Right atrium auricular region (tissue), 2 donors: ENCODE results near the gene LY9. TPM values are rescaled to one million over a fixed set of nuclear protein-coding genes. Genes with fewer than 3 reads are reported as not detected.

Experiments used
- DNase-seq: peaks from one replicate; pipeline ENCODE4 v3.0.0-alpha.2; 2019; ENCODE audit warnings: low spot score
- H3K27ac ChIP-seq, 2 donors: fragments of 200-600 bp; sonication (generic); 1 replicate in 1 of 2; 2 replicates in 1 of 2; pipeline ENCODE4 v1.5.1; 2016 to 2019
- H3K27me3 ChIP-seq, 2 donors: fragments of 200-600 bp; sonication (generic); one replicate each; pipeline versions ENCODE4 v1.5.1 to v1.6.0; 2017 to 2019
- H3K36me3 ChIP-seq: fragments of 200-600 bp; sonication (generic); one replicate; pipeline ENCODE4 v1.5.1; 2016
- H3K4me1 ChIP-seq, 2 donors: fragments of 200-600 bp; sonication (generic); one replicate each; pipeline versions ENCODE4 v1.5.1 to v1.6.0; 2017 to 2019
- H3K4me3 ChIP-seq, 2 donors: fragments of 200-600 bp; sonication (generic); 1 replicate in 1 of 2; 2 replicates in 1 of 2; pipeline ENCODE4 v1.5.1; 2017 to 2019; ENCODE audit warnings: mild to moderate bottlenecking in 1 of 2, moderate library complexity in 1 of 2
- H3K9me3 ChIP-seq, 2 donors: fragments of 200-600 bp; sonication (generic); one replicate each; pipeline ENCODE4 v1.5.1; 2019
- total RNA-seq, 2 donors: library from RNA; depleted of rRNA; stranded (reverse); fragments of >200 nt; gene quantifications; one replicate each; pipeline ENCODE4 v1.1.0, GENCODE V29; 2016
- TF ChIP-seq, protein P1 (sequence below), 2 donors: fragments of 200-600 bp; sonication (generic); IDR thresholded peaks; one replicate each; pipeline ENCODE4 v1.5.1; 2019; ENCODE audit warnings: antibody characterized with exemption in 2 of 2

Gene LY9
- total RNA-seq, 2 donors from 2014 or later: 0.19 to 0.20 TPM

DNA sequence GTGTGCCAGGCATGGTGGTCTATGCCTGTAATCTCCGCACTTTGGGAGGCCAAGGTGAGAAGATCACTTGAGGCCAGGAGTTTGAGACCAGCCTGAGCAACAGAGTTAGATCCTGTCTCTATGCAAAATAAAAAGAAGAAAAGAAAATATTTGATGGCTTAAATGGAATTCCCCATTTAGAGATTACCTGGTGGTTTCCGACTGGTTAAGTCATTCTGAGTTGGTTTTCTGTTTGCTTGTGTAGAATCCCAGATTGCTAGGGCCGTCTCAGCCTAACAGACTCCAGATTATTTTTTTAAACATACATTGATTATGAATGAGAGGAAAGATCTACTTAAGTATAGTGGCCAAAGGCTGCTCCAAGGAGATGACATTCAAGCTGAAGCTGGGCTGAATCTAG lies 22.9 kb upstream of the LY9 start:
- DNase-seq: no peak
- Histone ChIP-seq H3K4me3 (no peak overlapping the region), H3K9me3 (no peaks in the 10 kb centered on the region), H3K27ac (no peak overlapping the region), H3K36me3 (no peaks in the 10 kb centered on the region), H3K4me1 (no peaks in the 10 kb centered on the region), H3K27me3 (no peaks in the 10 kb centered on the region)
- TF ChIP-seq, protein P1, sequence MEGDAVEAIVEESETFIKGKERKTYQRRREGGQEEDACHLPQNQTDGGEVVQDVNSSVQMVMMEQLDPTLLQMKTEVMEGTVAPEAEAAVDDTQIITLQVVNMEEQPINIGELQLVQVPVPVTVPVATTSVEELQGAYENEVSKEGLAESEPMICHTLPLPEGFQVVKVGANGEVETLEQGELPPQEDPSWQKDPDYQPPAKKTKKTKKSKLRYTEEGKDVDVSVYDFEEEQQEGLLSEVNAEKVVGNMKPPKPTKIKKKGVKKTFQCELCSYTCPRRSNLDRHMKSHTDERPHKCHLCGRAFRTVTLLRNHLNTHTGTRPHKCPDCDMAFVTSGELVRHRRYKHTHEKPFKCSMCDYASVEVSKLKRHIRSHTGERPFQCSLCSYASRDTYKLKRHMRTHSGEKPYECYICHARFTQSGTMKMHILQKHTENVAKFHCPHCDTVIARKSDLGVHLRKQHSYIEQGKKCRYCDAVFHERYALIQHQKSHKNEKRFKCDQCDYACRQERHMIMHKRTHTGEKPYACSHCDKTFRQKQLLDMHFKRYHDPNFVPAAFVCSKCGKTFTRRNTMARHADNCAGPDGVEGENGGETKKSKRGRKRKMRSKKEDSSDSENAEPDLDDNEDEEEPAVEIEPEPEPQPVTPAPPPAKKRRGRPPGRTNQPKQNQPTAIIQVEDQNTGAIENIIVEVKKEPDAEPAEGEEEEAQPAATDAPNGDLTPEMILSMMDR (IDR thresholded peaks at IDR 0.05): no peak

DNA sequence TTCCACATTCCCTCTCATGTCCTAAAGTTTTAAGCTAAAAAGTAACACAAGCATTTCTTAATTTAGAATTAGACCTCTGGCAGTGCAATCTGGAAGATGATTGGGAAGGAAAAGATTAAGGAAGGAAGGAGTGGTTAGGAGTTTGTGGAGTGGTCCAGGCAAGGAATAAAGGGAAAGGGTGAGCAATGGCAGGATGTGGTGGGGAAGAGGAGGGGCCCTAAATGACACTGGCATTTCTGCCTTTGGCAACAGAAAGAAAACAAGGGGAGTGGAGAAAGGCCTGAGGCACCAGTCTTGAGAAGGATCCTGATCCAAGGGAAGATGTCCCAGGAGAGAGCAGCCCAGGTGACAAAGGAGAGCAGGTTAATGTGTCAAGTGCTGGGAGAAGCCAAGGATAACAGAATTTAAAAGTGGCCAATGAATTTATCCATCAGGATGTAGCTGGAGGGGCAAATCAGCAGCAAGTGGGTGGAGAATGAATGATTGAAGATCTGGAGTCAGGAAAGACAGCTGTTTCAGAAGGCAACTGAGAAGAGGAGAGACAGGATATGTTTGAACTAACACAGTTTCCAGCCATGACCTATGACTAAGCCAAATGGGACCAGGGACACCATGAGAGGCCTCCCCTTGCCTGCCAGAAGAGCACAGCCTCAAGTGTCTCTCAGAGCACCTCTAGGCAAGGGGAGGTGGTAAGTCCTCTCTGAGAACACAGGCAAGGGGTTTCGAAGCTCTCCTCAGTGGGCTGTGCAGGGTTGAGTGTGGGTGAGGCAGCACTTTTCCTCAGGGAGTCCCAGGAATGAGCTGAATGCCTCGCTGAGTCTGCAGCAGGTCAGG lies 20.9 kb upstream of the LY9 start:
- no peaks in the 10 kb centered on the region for H3K27me3 ChIP-seq
- H3K36me3 ChIP-seq: no peaks in the 10 kb centered on the region
- no peak overlapping the region for H3K27ac ChIP-seq
- H3K4me3 ChIP-seq: no peak overlapping the region
- H3K4me1 ChIP-seq: no peaks in the 10 kb centered on the region
- TF ChIP-seq, protein P1 (IDR thresholded peaks at IDR 0.05): no peak
- H3K9me3 ChIP-seq: no peaks in the 10 kb centered on the region
- DNase-seq: no peak

DNA sequence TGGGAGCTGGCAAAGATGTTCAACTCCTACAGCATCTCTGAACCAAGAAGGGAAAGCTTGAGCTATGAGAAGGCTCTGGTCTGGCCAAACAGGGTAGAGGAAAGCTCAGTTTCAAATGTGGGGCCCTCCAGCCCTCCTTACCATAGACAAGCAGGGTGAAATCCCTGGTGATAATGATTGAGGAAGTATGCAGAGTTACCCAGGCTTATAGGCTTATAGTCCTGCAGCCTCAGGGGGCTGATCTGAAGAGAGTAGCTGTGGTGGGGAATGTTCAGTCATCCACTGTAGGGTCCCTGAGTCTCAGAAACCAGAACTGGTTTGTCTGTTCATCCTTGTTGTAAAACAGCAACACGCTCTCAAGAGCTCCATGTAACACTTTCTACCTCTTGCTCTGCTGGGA lies 19.8 kb upstream of the LY9 start:
- H3K4me3 ChIP-seq: no peak overlapping the region
- H3K9me3 ChIP-seq: no peaks in the 10 kb centered on the region
- H3K36me3 ChIP-seq: no peaks in the 10 kb centered on the region
- TF ChIP-seq, protein P1 (IDR thresholded peaks at IDR 0.05): no peak
- H3K27ac ChIP-seq: no peak overlapping the region
- H3K4me1 ChIP-seq: no peaks in the 10 kb centered on the region
- no peak for DNase-seq
- no peaks in the 10 kb centered on the region for H3K27me3 ChIP-seq

DNA sequence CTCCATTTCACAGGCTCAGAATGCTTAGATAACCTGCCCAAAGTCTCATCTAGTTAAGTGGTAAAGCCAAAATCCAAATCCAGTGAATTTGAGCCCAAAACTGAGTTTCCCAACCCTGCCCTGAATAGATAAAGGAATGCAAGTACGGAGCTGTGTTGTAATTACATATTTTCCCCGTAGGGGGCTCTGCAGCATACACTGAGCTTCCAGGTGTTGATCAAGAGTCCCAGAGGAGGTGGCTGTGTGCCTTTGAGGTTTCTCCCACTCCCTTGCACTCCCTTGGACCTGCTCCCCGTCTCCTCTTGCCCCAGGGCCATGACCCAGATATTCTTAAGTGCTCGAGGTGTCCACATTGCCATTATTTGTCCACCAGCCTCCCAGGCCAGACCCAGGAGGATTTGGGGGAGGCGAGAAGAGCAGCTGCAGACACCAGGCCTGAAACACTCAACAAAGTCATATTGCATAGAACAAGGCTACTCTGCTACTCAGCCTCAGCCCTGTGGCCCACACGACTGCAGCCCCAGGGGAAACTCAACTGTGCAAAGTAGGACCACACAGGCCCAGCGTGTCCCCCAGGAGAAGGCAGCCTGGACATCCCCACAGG lies 18.4 kb upstream of the LY9 start:
- Histone ChIP-seq H3K36me3 (no peaks in the 10 kb centered on the region), H3K27ac (no peak overlapping the region), H3K4me3 (no peak overlapping the region), H3K9me3 (no peaks in the 10 kb centered on the region), H3K27me3 (no peaks in the 10 kb centered on the region), H3K4me1 (no peaks in the 10 kb centered on the region)
- DNase-seq: no peak
- TF ChIP-seq, protein P1 (IDR thresholded peaks at IDR 0.05): peak in 1 of 2 donors; percentile 39

DNA sequence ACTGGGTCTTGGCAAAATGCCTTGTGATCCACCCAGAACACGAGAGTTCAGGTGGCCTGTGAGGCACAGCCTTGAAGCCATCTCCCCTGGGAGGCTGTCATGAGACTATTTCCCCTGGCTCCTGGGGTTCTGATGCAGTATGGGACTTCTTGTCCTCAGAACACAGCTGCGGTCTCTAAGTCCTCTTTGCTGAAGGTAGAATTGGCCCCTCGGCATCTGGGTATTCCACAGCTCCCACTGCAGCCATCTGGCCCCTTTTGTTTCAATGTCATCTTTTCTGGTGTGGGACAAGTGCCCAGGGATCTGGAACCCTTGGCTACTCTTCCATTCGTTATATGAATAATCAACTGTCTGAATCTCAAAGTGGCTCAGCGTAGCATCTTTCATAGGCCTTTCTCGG lies 17.0 kb upstream of the LY9 start:
- no peak overlapping the region for H3K27ac ChIP-seq
- TF ChIP-seq, protein P1 (IDR thresholded peaks at IDR 0.05): no peak
- no peaks in the 10 kb centered on the region for H3K27me3 ChIP-seq
- no peaks in the 10 kb centered on the region for H3K36me3 ChIP-seq
- no peak for DNase-seq
- no peak overlapping the region for H3K4me3 ChIP-seq
- no peaks in the 10 kb centered on the region for H3K4me1 ChIP-seq
- H3K9me3 ChIP-seq: no peaks in the 10 kb centered on the region
